SH-SY5Y (cell line): ENCODE data around the gene OTOF.

ENCODE experiments used
- GATA2 ChIP-seq: IDR thresholded peaks from 2 replicates; pipeline ENCODE4 v1.6.1; 2011; ENCODE audit warnings: mild to moderate bottlenecking, low read depth, low read length
- GATA3 ChIP-seq: IDR thresholded peaks from 2 replicates; pipeline ENCODE4 v1.6.1; 2011; ENCODE audit warnings: low read depth, mild to moderate bottlenecking, low read length, moderate library complexity

DNA sequence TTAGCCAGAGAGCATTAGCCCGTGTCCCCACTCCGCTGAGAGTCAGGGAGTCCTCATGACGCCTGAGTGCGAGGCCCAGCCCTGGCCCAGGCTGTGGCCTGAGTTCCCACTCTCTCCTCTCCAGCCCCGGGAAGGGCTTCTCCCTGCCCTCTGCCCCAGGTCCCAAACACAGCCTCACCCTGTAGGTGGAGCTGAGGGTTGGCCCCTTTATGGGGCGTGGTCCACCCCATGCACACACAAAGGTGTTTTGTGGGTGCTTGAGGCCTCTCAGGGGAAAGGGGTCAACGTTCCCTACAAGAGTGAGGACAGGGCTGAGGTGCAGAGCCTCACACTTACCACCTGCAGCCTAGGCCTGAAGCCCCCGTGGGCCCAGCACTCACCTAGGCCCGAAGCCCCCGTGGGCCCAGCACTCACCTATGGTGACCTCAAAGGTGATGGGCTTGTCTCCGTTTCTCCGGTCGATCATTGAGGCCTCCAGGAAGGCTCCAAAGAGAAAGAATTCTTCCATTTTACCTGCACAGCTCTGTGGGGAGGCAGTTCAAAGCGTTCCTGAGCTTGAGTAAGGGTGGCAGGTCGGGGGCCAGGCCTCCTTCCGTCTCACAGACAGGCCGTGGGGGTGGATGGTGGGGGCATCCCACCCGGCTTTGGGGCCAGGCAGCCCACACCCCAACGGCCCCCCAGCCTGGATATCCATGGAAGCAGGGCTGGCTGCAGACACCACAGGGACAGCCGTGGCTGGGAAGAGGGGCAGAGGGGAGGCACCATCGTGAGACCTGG lies 2.1 kb upstream of the OTOF start:
- TF ChIP-seq GATA3 (no peak), GATA2 (no peak)
